DND-41 (cell line): ENCODE results near the gene VEGFC.

Experiments used
- ATAC-seq: fragments of 200-7000 bp; cut with Tn5 transposase; 3 replicates; pipeline ENCODE4 v1.9.1; 2021; ENCODE audit warnings: low read depth; ENCODE audit not compliant: insufficient read depth
- DNase-seq: peaks from one replicate; pipeline ENCODE4 v3.0.0-alpha.2; 2020
- H2AFZ ChIP-seq: 2 replicates; pipeline ENCODE4 v1.6.0; 2012; ENCODE audit warnings: low read depth, low read length
- H3K27ac ChIP-seq: 2 replicates; pipeline ENCODE4 v1.5.1; 2012; ENCODE audit warnings: low read length, inconsistent platforms
- H3K27me3 ChIP-seq: fragments of 200-600 bp; sonication (generic); 2 replicates; pipeline ENCODE4 v1.6.0; 2012; ENCODE audit warnings: low read length, mild to moderate bottlenecking, inconsistent platforms; ENCODE audit not compliant: insufficient read depth, poor library complexity
- H3K36me3 ChIP-seq: 2 replicates; pipeline ENCODE4 v1.5.1; 2012; ENCODE audit warnings: low read length, inconsistent platforms; ENCODE audit not compliant: insufficient read depth
- H3K4me1 ChIP-seq: 2 replicates; pipeline ENCODE4 v1.5.1; 2012; ENCODE audit warnings: mild to moderate bottlenecking, low read length; ENCODE audit not compliant: insufficient read depth
- H3K4me2 ChIP-seq: 2 replicates; pipeline ENCODE4 v1.6.0; 2012; ENCODE audit warnings: mild to moderate bottlenecking, moderate library complexity, low read length, inconsistent platforms; ENCODE audit not compliant: insufficient read depth
- H3K4me3 ChIP-seq, 2 experiments: fragments of 200-600 bp in 1 of 2; shearing (Covaris generic) in 1 of 2; 2 replicates each; pipeline ENCODE4 v1.5.1; 2012 to 2016; ENCODE audit warnings: inconsistent platforms in 2 of 2, low read length in 2 of 2, mild to moderate bottlenecking in 2 of 2, low read depth in 1 of 2, moderate library complexity in 1 of 2
- H3K79me2 ChIP-seq: 2 replicates; pipeline ENCODE4 v1.6.0; 2012; ENCODE audit warnings: low read length, inconsistent platforms; ENCODE audit not compliant: insufficient read depth
- H3K9ac ChIP-seq: 2 replicates; pipeline ENCODE4 v1.6.0; 2012; ENCODE audit warnings: low read depth, mild to moderate bottlenecking, inconsistent platforms, low read length, moderate library complexity
- H3K9me3 ChIP-seq: 2 replicates; pipeline ENCODE4 v1.5.1; 2012; ENCODE audit warnings: low read length, moderate library complexity, mild to moderate bottlenecking, inconsistent platforms; ENCODE audit not compliant: insufficient read depth, severe bottlenecking
- H4K20me1 ChIP-seq: 2 replicates; pipeline ENCODE4 v1.6.0; 2012; ENCODE audit warnings: low read length; ENCODE audit not compliant: insufficient read depth
- EZH2 ChIP-seq: IDR thresholded peaks from 3 replicates; pipeline ENCODE4 v1.6.1; 2012; ENCODE audit warnings: borderline replicate concordance, low read depth, mild to moderate bottlenecking, moderate library complexity, low read length, inconsistent platforms; ENCODE audit not compliant: severe bottlenecking
- TF ChIP-seq, protein P1 (sequence below): IDR thresholded peaks from 2 replicates; pipeline ENCODE4 v1.5.1; 2012; ENCODE audit warnings: borderline replicate concordance, low read length, moderate library complexity, mild to moderate bottlenecking; ENCODE audit not compliant: poor library complexity, severe bottlenecking; ENCODE audit errors: extremely low read depth

The VEGFC gene, protein sequence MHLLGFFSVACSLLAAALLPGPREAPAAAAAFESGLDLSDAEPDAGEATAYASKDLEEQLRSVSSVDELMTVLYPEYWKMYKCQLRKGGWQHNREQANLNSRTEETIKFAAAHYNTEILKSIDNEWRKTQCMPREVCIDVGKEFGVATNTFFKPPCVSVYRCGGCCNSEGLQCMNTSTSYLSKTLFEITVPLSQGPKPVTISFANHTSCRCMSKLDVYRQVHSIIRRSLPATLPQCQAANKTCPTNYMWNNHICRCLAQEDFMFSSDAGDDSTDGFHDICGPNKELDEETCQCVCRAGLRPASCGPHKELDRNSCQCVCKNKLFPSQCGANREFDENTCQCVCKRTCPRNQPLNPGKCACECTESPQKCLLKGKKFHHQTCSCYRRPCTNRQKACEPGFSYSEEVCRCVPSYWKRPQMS

DNA sequence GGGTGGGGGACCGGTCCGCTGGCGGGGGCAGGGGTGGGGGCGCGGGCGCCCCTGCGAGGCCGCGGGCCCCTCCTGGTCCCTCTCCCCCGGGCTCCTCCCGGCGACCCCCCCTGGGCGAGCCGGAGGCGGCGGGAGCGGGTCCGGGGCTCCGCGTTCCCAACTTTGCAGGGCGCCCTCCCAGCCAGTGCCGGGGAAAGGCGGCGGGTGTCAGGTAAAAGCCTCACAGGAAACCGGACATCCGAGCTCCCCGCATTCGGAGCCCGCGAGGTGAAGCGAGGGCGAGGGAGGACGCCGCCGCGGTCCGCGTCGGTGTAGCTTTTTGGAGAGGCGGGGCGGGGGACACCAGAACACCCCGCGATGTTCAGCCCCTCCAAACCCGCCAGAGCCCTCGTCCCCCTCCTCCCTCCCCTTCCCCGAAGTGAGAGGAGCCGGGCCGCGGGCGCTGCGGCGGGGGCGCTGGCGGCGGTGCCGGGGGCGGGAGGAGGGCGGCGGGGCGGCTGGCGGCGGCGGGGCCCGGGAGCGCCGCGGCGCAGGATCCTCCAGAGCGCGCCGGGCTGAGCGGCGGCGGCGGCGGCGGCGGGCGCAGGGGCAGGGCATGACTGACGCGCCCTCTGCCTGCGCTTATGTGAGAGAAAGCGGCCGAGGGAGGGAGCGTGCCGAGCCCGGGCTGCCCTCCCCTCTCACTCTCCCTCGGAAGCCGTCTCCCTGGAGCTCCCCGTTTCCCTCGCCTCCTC, at the start of gene VEGFC:
VEGFC (minus strand) TSS at position 597 of the 734 bp plus-strand sequence. CDS start 611 bp downstream, outside the sequence.
- DNase-seq (no peak), ATAC-seq (no peak)
- no peak within 1 kb of the TSS for H3K27ac ChIP-seq
- no peaks in the 10 kb centered on the region for H3K9me3 ChIP-seq
- H3K4me3 ChIP-seq: no peak within 1 kb of the TSS
- H3K27me3 ChIP-seq: no peaks in the 10 kb centered on the region
- H3K4me1 ChIP-seq: no peaks in the 10 kb centered on the region
- H3K36me3 ChIP-seq: peaks cover 4% of the 10 kb centered on the region; the same call in 1 of the 2 replicates
- H2AFZ ChIP-seq: no peak within 1 kb of the TSS
- no peak for TF ChIP-seq EZH2
- TF ChIP-seq, protein P1, sequence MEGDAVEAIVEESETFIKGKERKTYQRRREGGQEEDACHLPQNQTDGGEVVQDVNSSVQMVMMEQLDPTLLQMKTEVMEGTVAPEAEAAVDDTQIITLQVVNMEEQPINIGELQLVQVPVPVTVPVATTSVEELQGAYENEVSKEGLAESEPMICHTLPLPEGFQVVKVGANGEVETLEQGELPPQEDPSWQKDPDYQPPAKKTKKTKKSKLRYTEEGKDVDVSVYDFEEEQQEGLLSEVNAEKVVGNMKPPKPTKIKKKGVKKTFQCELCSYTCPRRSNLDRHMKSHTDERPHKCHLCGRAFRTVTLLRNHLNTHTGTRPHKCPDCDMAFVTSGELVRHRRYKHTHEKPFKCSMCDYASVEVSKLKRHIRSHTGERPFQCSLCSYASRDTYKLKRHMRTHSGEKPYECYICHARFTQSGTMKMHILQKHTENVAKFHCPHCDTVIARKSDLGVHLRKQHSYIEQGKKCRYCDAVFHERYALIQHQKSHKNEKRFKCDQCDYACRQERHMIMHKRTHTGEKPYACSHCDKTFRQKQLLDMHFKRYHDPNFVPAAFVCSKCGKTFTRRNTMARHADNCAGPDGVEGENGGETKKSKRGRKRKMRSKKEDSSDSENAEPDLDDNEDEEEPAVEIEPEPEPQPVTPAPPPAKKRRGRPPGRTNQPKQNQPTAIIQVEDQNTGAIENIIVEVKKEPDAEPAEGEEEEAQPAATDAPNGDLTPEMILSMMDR: no peak
- no peaks in the 10 kb centered on the region for H4K20me1 ChIP-seq
- no peak within 1 kb of the TSS for H3K4me2 ChIP-seq
- H3K9ac ChIP-seq: no peak within 1 kb of the TSS
- H3K79me2 ChIP-seq: no peaks in the 10 kb centered on the region

DNA sequence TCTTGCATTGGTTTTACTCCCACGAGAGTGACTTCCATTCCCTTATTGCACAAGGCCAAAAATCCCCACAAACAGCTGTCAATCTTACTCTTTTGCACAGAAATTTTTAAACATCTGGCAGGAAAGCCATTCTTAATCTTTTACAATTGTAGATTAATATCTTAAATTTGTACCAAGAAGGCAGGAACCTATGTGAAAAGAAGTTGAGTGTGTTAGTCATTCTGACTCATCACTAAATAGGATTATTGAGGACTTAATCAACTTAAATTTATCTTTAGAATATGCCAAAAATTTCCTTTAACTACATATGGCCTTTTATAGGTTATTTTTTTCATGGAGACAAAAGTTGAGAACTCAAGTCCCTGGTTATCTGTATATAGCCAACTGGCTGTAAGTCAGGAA, 49.0 kb upstream of the VEGFC start:
- Histone ChIP-seq H3K9me3 (no peaks in the 10 kb centered on the region), H3K4me2 (no peak overlapping the region), H2AFZ (no peak overlapping the region), H3K27ac (no peak overlapping the region), H3K79me2 (no peaks in the 10 kb centered on the region), H3K4me1 (no peaks in the 10 kb centered on the region), H3K36me3 (no peaks in the 10 kb centered on the region), H3K4me3 (no peak overlapping the region), H4K20me1 (peaks cover 2% of the 10 kb centered on the region; the same call in 1 of the 2 replicates), H3K27me3 (no peaks in the 10 kb centered on the region), H3K9ac (no peak overlapping the region)
- no peak for DNase-seq
- ATAC-seq: no peak
- no peak for TF ChIP-seq EZH2
- TF ChIP-seq, protein P1: no peak

DNA sequence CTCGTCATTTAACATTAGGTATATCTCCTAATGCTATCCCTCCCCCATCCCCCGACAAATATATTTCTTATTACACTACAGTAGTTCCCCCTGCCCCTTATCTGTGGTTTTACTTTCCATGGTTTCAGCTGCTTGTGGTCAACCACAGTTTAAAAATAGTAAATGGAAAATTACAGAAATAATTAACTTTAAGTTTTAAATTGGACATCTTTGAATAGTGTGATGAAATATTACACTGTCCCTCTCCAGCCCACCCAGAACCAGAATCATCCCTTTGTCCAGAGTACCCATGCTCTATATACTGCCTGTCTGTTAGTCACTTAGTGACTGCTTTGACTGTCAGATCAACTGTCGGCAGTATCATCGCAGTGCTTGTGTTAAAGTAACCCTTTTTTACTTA, 47.4 kb upstream of the VEGFC start:
- Histone ChIP-seq H3K27me3 (no peaks in the 10 kb centered on the region), H4K20me1 (peaks cover 2% of the 10 kb centered on the region; the same call in 1 of the 2 replicates), H3K27ac (no peak overlapping the region), H3K36me3 (no peaks in the 10 kb centered on the region), H3K4me3 (no peak overlapping the region), H3K4me1 (no peaks in the 10 kb centered on the region), H3K9ac (no peak overlapping the region), H3K4me2 (no peak overlapping the region), H3K9me3 (no peaks in the 10 kb centered on the region), H2AFZ (no peak overlapping the region), H3K79me2 (no peaks in the 10 kb centered on the region)
- ATAC-seq: peak; percentile 55; the same call in 1 of the 3 replicates
- no peak for DNase-seq
- TF ChIP-seq EZH2: no peak
- TF ChIP-seq, protein P1: no peak
